H7 (cell line): ENCODE results near the gene TAF9. TPM values are rescaled to one million over a fixed set of nuclear protein-coding genes. Genes with fewer than 3 reads are reported as not detected.
"Not testable (repeated sequence)": the region's sequence is repeated elsewhere in the genome, so short reads cannot be mapped to it uniquely, and the experiment has no call there.

ENCODE experiments used
- DNase-seq: peaks from one replicate; pipeline ENCODE4 v3.0.0; 2012
- H3K27me3 ChIP-seq: 2 replicates; pipeline ENCODE4 v1.6.0; 2011; ENCODE audit warnings: mild to moderate bottlenecking, low read length; ENCODE audit not compliant: control insufficient read depth, insufficient read depth
- H3K36me3 ChIP-seq: replicated peaks from 2 replicates; pipeline ENCODE4 v1.5.1; 2011; ENCODE audit warnings: low read length; ENCODE audit not compliant: control insufficient read depth, insufficient read depth
- H3K4me3 ChIP-seq: 2 replicates; pipeline ENCODE4 v1.5.1; 2011; ENCODE audit warnings: low read depth, mild to moderate bottlenecking, control low read depth, low read length, moderate library complexity; ENCODE audit not compliant: insufficient read depth
- total RNA-seq: library from RNA; depleted of rRNA; stranded (reverse); fragments of >200 nt; shearing (Covaris generic); gene quantifications from 2 replicates; pipeline ENCODE4 v1.2.3, GENCODE V29; 2014; rRNA removed

Gene TAF9
- 84.4 and 105 TPM in 2 replicates for total RNA-seq

DNA sequence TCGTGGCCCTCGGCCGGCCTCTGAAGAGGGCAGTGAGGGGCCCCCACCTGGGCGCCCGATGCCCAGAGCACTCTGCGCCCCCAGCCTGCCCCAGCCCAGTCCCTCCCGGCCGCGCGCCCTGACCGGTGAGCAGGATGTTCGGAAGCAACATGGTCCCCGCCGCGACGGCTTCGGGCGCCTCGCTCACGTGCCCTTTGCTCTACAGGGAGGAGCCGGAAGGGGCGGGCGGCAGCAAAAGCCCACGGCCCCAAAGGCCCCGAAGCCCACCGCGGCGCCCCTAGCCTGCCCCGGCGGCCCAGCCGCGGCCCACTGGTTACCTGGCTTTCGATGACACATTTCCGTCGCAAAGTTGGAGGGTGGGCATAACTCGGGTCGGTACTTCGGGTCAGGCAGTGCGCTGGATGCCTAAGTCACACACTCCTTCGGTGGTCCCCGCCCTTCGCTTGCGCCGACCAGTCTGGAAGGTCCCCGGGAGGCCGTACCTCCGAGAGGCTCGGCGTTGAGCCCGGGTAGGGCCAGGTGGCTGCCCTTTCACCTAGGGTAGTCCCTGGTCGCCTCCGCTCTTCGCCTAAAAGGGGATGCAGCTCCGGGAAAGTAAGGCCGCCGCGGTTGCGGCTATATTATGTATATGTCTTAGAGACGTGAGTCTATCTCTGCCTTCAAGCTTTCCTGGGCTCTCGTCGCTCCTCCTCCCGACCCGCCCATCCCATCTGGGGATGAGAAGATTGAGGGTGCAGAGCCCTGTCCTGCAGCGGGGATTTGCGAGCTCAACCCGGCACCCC lies at the start of gene TAF9, which contains the start of the genes AK6 and RAD17:
TSS of gene TAF9 (minus strand) at position 181 of the 782 bp plus-strand sequence. CDS start 3,783 bp downstream, outside the sequence.
TSS of gene AK6 (minus strand) at position 181 of the 782 bp plus-strand sequence. CDS start at position 151, 30 bp downstream.
TSS of gene RAD17 (plus strand) at position 479 of the 782 bp plus-strand sequence. CDS start 2,391 bp downstream, outside the sequence.
- Histone ChIP-seq H3K4me3 (peak within 1 kb of the TSS; percentile 84), H3K36me3 (peaks cover 7% of the 10 kb centered on the region), H3K27me3 (no peaks in the 10 kb centered on the region)
- peak; percentile 91 for DNase-seq

GRCh38 chr5:69418554-69418953 lies 49.2 kb upstream of the TAF9 start:
- no peak for DNase-seq
- no peaks in the 10 kb centered on the region for H3K27me3 ChIP-seq
- H3K4me3 ChIP-seq: no peak overlapping the region
- H3K36me3 ChIP-seq: peaks cover 1% of the 10 kb centered on the region; the same call in 1 of the 2 replicates

DNA sequence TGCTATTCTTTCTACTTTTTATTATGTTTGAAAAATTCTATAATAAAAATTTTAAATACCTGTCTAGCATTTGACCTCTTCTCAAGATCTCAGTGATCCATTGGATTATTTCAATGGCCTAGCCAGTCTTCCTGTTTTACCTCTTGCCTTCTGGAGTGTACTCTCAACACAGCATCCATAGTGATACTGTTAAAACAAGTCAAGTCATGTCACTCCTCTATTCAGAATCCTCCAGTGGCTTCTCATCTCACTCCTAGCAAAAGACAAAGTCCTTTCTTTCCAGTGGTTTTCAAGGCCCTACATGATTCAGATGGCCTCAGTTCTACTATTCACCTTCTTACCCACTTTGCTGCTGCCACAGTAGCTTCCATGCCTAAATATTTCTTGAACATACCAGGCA lies 47.4 kb upstream of the TAF9 start:
- no peak overlapping the region for H3K4me3 ChIP-seq

GRCh38 chr5:69416180-69416579 lies 46.9 kb upstream of the TAF9 start:
- peaks cover 3% of the 10 kb centered on the region for H3K36me3 ChIP-seq

More for the DNA sequence above, 47.4 kb upstream of the TAF9 start:
- Histone ChIP-seq H3K27me3 (no peaks in the 10 kb centered on the region), H3K36me3 (peaks cover 1% of the 10 kb centered on the region; the same call in 1 of the 2 replicates)
- no peak for DNase-seq

GRCh38 chr5:69415584-69415958 lies 46.3 kb upstream of the TAF9 start:
- Histone ChIP-seq H3K4me3 (peak overlapping the region; percentile 86), H3K36me3 (peaks cover 4% of the 10 kb centered on the region), H3K27me3 (no peaks in the 10 kb centered on the region)
- DNase-seq: peak; percentile 57

More at GRCh38 chr5:69416180-69416579, 46.9 kb upstream of the TAF9 start:
- Histone ChIP-seq H3K27me3 (no peaks in the 10 kb centered on the region), H3K4me3 (peak overlapping the region; percentile 86)
- peak; percentile 52 for DNase-seq

DNA sequence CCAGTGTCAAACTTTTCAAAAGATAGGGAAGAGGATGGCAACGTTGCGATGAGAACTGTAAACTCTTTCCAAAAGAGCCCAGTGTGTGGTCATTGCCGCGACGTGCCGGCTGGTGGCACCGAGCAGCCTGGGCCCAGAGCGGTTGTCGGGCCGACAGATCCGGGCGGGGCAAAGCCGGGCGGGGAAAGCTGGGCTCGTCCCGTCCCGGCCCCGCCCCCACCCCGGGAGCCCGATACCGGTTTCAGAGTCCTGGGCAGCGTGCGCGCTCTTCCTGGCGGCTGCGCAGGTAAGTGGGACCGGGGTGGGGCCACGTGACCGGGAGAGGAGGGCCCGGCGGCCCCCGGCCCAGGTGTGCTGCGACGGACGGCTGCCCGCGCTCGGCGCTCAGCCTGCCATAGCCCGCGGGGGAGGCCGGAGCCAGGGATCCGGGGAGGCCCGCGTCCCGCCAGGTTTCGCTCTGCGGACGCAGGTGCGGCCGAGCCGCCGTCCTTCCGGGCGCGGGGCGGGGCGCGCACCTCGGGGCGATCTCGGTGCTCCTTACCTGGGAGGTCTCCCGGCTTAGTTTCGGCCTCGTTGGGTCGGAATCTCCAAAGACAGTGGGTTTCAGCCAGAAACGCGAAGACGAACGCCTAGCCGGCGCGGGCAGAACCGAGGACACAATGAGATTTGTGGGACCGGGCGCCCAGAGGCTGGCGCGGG lies 45.7 kb upstream of the TAF9 start, which contains the start of gene MARVELD2:
TSS of gene MARVELD2 (plus strand) at position 232 of the 699 bp plus-strand sequence. CDS start 4,270 bp downstream, outside the sequence.
- Histone ChIP-seq H3K27me3 (no peaks in the 10 kb centered on the region), H3K4me3 (peak within 1 kb of the TSS; percentile 86), H3K36me3 (peaks cover 6% of the 10 kb centered on the region)
- DNase-seq: peak; percentile 97

DNA sequence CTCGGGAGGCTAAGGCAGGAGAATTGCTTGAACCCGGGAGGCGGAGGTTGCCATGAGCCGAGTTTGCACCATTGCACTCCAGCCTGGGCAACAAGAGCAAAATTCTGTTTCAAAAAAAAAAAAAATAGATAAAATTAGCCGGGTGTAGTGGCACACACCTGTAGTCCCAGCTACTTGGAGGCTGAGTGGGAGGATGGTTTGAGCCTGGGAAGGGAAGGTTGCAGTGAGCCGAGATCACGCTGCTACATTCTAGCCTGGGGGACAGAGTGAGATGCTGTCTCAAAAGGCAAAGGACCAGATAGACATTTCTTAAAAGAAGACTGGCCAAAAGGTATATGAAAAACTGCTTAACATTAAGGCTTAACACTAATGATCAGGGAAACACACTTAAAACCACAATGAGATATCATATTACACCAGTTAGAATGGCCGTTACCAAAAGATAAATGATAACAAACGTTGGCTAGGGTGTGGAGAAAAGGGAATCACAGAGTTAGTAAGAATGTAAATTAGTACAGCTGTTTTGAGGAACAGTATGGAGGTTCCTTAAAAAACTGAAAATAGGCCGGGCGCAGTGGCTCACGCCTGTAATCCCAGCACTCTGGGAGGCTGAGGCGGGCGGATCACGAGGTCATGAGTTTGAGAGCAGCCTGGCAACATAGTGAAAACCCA lies 35.5 kb upstream of the TAF9 start:
- no peak for DNase-seq
- H3K36me3 ChIP-seq: peaks cover 4% of the 10 kb centered on the region
- no peaks in the 10 kb centered on the region for H3K27me3 ChIP-seq
- H3K4me3 ChIP-seq: no peak overlapping the region

DNA sequence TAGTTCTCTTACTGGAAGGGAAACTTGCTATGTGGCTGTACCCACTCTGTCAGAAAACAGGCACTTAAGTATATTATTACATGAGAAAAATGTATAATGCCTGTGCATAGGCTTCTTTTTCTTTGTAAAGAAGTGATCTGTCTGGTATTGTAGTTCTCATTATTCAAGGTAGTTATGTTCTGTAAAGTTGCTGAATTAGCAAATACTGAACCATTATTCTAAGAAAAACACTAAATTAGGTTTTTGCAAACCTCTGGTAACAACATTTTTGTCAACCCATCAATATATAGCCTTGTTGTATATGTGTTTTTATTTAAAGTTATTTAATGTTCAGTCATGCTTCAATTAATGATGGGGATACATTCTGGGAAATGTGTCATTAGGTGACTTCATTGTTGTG lies 9.1 kb upstream of the TAF9 start:
- Histone ChIP-seq H3K4me3 (no peak overlapping the region), H3K36me3 (peaks cover 10% of the 10 kb centered on the region)
- no peak for DNase-seq

DNA sequence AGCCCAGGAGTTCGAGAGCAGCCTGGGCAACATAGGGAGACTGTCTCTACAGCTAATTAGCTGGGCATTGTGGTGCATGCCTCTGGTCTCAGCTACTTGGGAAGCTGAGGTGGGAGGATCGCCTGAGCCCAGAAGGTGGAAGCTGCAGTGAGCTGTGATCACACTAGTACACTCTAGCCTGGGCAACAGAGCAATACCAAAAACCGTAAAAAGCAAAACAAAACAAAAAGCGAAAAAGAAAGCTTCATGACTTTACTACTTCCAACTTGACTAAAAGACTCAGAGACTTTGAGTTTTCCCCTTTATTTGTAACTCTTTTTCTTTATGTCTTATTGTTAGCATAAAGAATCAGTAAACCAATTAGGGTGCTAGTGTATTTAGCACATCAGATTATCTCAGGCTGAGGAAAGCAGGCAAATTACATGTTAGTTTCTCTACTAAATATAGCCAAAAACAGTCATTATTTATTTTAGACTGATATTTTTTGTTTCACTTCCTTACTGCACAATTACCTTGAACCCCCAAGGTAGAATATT lies 5.7 kb upstream of the TAF9 start:
- DNase-seq: no peak
- Histone ChIP-seq H3K36me3 (peaks cover 6% of the 10 kb centered on the region), H3K27me3 (no peaks in the 10 kb centered on the region), H3K4me3 (no peak overlapping the region)

More for the DNA sequence above, 9.1 kb upstream of the TAF9 start:
- H3K27me3 ChIP-seq: no peaks in the 10 kb centered on the region

GRCh38 chr5:69372394-69372793 lies 3.1 kb upstream of the TAF9 start:
- Histone ChIP-seq H3K27me3 (no peaks in the 10 kb centered on the region), H3K4me3 (no peak overlapping the region), H3K36me3 (peaks cover 5% of the 10 kb centered on the region)
- DNase-seq: no peak

- H3K27me3 ChIP-seq, DNase-seq, H3K36me3 ChIP-seq: not testable (repeated sequence)
- H3K4me3 ChIP-seq: peak overlapping the region; percentile 84
Observed at GRCh38 chr5:69370335-69370734, 1.0 kb upstream of the TAF9 start.

- Histone ChIP-seq H3K27me3 (no peaks in the 10 kb centered on the region), H3K4me3 (peak overlapping the region; percentile 84), H3K36me3 (peaks cover 7% of the 10 kb centered on the region)
- peak; percentile 19 for DNase-seq
Observed at GRCh38 chr5:69368458-69369339, 621 bp downstream of the TAF9 start.

- no peak for DNase-seq
- no peak overlapping the region for H3K4me3 ChIP-seq
- H3K36me3 ChIP-seq: peaks cover 7% of the 10 kb centered on the region
- no peaks in the 10 kb centered on the region for H3K27me3 ChIP-seq
Observed at GRCh38 chr5:69367697-69368279, 1.5 kb downstream of the TAF9 start.
